ENCODE results near the gene PPP2R5D.
"Not testable (repeated sequence)": the region's sequence is repeated elsewhere in the genome, so short reads cannot be mapped to it uniquely, and the experiment has no call there.

- TF ChIP-seq CTCF (IDR thresholded peaks at IDR 0.05; ENCODE audit: poor library complexity); EZH2 (IDR thresholded peaks at IDR 0.05; ENCODE audit: borderline replicate concordance): not testable (repeated sequence)
Measured at GRCh38 chr6:42954405-42954804, 30.0 kb upstream of the PPP2R5D start.
